Measurements from ENCODE around the gene STAB2.
"Not testable (repeated sequence)": the region's sequence is repeated elsewhere in the genome, so short reads cannot be mapped to it uniquely, and the experiment has no call there.

Gene STAB2

DNA sequence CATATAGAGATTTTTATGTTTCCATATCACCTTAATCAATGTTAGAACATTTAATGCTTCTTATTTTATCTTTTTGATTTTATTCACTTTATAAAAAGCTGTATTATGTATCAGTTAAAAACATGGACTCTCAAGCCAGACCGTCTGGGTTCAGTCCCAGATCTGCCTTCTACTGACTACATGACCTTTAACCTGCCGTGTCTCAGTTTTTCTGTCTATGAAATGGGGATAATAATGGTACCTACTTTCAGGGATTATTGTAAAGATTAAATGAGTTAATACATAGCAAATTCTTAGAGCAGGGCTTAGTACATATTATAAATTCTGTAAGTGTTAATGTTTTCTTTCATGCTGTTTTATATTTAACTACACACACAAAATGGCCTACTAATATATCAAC, 50.4 kb downstream of the STAB2 start:
- DNase-seq (ENCODE audit: low read depth, low spot score) = no peak
- H3K4me3 ChIP-seq (ENCODE audit: low read length) = no peak overlapping the region

GRCh38 chr12:103639983-103640382, 52.9 kb downstream of the STAB2 start:
- H3K4me3 ChIP-seq (ENCODE audit: low read length) = no peak overlapping the region
- no peak for DNase-seq (ENCODE audit: low read depth, low spot score)

DNA sequence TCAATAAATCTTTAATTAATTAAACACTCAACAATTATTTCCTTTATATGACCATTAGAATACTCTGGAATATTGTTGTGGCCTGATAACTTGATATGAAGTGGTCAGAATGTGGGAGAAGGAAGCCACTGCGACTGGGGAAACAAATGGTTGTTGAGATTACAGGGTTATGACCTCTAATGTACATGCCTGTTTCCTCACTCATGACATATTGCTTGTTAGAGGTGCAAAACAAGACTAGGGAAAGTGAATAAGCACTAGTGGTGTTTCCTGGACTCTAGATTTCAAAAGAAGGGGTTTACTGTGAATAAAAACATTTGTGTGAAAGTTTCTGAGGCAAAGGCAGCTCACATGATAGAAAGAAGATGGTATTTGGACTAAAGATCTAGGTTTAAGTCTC, 53.3 kb downstream of the STAB2 start:
- no peak overlapping the region for H3K4me3 ChIP-seq (ENCODE audit: low read length)
- DNase-seq (ENCODE audit: low read depth, low spot score) = no peak

DNA sequence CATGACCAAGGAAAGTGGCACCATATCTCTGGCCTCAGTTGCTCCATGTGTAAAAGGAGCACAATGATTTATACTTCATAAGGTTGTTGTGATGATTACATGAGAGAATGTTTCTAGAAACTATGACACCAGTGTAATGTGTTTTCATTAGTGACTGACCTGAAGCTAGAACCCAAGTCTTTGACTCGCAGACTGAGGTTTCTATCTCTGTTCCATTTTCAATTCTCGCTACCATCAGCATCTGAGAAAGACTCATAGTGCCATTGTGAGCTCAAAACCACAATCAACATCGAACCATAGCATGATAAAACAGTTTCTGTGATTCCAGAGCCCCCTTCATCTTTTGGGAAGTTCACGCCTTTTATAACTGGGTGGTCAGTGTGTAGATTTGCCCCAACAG, 53.8 kb downstream of the STAB2 start:
- no peak overlapping the region for H3K4me3 ChIP-seq (ENCODE audit: low read length)
- DNase-seq (ENCODE audit: low read depth, low spot score) = no peak

DNA sequence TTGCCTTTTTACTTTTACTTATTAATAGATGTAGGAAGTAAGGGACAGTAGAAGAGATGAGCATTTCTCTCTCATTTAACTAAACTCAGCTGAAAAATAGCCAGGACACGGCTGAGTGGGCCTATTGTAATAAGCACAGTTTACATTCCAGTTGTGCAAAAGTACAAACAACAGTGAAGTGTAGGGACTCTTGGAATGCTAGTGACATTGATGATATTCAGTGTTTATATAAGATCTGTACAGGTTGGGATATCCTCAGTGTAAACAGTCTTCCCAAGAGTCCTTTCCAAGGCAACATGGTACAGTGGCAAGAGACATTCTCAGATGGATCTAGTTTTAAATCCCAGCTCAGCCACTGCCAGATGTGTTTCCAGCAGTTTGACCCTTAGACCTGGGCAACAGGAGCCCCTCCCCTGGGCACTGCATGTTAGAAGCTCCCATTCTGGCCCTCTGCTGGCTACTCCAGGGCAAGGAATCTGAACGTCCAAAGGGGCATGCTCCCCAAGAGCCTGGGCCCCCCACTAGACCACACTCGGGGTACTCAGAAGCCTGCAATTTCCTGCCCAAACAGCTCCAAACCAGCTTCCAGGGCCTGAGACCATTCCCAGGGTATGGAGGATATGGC, 55.3 kb downstream of the STAB2 start:
- no peak overlapping the region for H3K4me3 ChIP-seq (ENCODE audit: low read length)
- no peak for DNase-seq (ENCODE audit: low read depth, low spot score)

DNA sequence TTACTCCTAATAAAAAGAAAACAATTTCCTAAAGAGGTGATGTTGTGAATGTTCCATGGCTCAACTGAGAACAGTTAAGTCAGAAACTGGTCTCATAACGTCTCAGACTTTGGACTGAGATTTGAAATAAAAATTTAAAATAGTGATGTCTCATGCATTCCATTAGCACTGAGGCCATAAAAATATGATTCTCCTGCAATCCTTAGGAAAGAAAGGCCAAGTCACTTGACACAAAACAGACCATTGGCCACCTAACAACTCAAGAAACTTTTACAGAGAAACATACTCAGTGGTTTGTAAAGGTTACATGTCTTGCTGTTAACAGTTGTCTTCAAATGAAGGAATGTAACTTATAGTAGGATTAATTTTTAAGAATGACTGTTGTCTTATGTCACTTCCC, 58.1 kb downstream of the STAB2 start:
- no peak for DNase-seq (ENCODE audit: low read depth, low spot score)
- no peak overlapping the region for H3K4me3 ChIP-seq (ENCODE audit: low read length)

GRCh38 chr12:103647267-103647666, 60.2 kb downstream of the STAB2 start:
- DNase-seq (ENCODE audit: low read depth, low spot score) = no peak
- no peak overlapping the region for H3K4me3 ChIP-seq (ENCODE audit: low read length)

- H3K4me3 ChIP-seq (ENCODE audit: low read length) = no peak overlapping the region
- no peak for DNase-seq (ENCODE audit: low read depth, low spot score)
Measured at GRCh38 chr12:103652808-103653207, 65.7 kb downstream of the STAB2 start.

- not testable (repeated sequence) for H3K4me3 ChIP-seq (ENCODE audit: low read length); DNase-seq (ENCODE audit: low read depth, low spot score)
Measured at GRCh38 chr12:103653568-103654173, 66.6 kb downstream of the STAB2 start.

DNA sequence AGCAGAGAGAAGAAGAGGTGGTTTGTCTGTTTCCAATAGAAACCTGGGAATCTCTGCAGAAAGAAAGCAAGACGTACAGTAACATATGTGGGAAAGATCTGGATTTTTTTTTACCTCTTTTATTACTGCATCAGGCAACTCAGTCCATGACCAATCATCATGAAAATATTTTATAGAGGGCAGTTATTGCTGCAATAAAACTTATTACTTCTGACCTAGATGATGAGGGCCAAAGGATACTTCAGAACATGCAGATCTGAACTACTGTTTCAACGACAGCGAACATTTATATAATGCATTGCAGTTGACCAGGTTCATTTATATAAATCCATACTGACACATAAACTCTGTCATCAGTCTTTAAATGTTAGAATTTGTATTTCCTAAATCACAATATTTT, 67.7 kb downstream of the STAB2 start:
- DNase-seq (ENCODE audit: low read depth, low spot score) = no peak
- H3K4me3 ChIP-seq (ENCODE audit: low read length) = no peak overlapping the region

GRCh38 chr12:103656291-103656690, 69.2 kb downstream of the STAB2 start:
- H3K4me3 ChIP-seq (ENCODE audit: low read length) = no peak overlapping the region
- no peak for DNase-seq (ENCODE audit: low read depth, low spot score)

DNA sequence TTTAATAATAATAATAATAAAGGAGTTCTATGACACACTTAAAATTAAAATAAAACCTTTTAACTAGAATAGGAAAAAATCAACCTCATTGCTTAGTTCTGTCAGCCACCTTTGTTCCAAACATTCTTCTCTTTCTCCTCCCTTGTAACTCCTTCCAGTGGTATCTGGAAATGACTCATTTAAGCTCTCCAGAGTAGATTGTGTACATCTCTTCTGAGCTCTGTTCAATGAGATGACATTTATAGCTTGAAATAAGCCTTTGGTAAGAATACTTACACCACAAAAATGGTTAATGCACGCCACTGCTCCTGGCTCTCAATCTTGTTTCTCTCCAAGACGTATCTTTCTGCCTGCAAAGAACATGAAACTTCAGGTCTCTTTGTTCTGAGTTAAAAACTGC, 70.3 kb downstream of the STAB2 start:
- no peak for DNase-seq (ENCODE audit: low read depth, low spot score)
- no peak overlapping the region for H3K4me3 ChIP-seq (ENCODE audit: low read length)

- no peak overlapping the region for H3K4me3 ChIP-seq (ENCODE audit: low read length)
- no peak for DNase-seq (ENCODE audit: low read depth, low spot score)
Measured at GRCh38 chr12:103664626-103665025, 77.6 kb downstream of the STAB2 start.

DNA sequence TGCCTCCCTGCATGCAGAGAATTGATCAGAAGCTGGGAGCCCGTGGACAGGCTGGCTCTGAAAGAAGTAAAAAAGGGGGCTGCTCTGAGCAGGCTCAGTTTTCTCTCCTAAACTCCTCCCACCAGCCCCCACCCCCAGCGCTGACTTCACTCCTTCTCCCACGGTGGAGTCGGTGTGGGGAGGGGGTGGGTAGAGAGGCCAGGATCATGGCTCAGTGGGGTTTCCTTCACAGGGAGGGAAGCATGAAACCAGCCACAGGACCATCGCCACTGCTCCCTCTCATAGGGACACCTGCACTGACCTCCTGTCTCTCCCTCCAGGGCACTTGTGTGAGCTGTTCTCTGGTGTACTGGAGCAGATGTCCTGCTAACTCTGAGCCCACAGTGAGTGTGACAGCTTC, 78.9 kb downstream of the STAB2 start:
- DNase-seq (ENCODE audit: low read depth, low spot score) = no peak
- H3K4me3 ChIP-seq (ENCODE audit: low read length) = no peak overlapping the region

- no peak overlapping the region for H3K4me3 ChIP-seq (ENCODE audit: low read length)
- no peak for DNase-seq (ENCODE audit: low read depth, low spot score)
Measured at GRCh38 chr12:103667125-103667524, 80.1 kb downstream of the STAB2 start.

DNA sequence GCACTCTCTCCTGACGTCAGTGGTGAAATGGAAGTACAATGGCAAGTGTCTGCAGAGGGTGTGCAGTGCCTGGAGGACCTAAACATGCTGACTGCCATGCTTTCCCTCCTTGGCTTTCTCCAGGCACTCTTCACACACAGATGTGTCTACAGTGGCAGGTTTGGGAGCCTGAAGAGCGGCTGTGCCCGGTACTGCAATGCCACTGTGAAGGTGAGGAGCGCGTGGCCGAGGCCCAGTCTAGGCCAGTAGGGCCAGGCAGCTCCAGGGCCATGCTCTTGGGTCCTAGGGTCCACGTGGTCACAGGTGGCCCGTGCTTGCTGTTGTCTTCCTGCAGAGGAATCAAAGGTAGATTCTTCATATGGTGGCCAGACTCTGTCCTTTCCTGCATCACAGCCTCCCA, 81.4 kb downstream of the STAB2 start:
- DNase-seq (ENCODE audit: low read depth, low spot score) = no peak
- no peak overlapping the region for H3K4me3 ChIP-seq (ENCODE audit: low read length)

GRCh38 chr12:103671367-103671766, 84.3 kb downstream of the STAB2 start:
- no peak for DNase-seq (ENCODE audit: low read depth, low spot score)
- no peak overlapping the region for H3K4me3 ChIP-seq (ENCODE audit: low read length)

DNA sequence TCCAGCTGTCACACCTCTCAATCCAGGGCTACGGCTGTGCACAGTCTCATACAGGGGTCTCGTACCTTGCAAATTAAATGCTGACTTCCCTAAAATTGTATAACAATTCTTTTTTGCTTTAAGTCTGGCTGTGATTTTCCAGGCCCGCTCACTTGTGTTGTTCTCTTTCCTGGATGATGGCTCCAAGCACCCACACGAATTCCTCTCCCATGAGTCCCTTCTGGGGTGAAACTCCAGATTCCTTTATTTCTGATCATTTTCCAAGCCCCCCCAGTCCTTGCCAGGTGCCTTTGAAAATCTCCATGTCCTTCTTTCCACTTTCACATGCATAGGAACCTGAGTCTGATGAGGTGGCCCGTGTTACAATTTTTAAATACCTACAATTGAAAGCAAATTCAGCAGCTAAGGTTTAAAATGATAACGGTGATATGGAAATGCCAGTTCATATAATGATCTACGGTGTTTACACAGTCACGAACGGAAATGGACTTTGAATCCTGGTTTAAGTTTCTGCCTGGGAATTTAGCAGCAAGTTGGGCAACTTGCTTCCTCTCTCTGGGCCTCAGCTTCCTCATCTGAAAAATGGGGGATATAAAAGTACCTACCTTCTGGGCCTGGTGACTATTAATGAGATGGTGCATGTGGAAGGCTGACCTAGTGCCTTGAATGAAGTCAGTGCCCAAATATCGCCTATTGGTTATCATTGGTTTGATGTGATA, 85.5 kb downstream of the STAB2 start:
- H3K4me3 ChIP-seq (ENCODE audit: low read length) = no peak overlapping the region
- no peak for DNase-seq (ENCODE audit: low read depth, low spot score)

- H3K4me3 ChIP-seq (ENCODE audit: low read length) = no peak overlapping the region
- no peak for DNase-seq (ENCODE audit: low read depth, low spot score)
Measured at GRCh38 chr12:103673487-103673886, 86.4 kb downstream of the STAB2 start.

GRCh38 chr12:103673891-103674375, 86.9 kb downstream of the STAB2 start:
- no peak overlapping the region for H3K4me3 ChIP-seq (ENCODE audit: low read length)
- DNase-seq (ENCODE audit: low read depth, low spot score) = no peak

DNA sequence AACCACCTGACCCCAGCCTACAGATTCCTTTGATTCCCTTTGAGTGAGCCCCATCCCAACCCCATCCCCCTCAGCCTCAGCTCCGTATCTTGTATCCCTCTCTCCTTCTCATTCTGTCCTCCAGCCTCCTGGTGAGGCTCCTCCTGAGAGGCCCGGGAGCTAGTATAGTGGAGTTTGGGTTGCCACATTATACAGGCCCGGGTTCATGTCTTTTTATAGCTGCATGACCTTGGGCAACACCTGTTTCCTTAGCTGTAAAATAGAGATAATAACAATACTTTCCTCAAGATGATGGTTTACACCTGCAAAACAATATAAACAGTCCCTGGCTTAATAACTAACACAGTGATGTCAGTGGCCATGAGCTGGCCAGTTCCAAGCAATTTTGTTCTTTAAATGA, 89.8 kb downstream of the STAB2 start:
- H3K4me3 ChIP-seq (ENCODE audit: low read length) = no peak overlapping the region
- DNase-seq (ENCODE audit: low read depth, low spot score) = no peak

Data from Jurkat, Clone E6-1 (cell line).